Retinal pigment epithelial cell (primary cell): ENCODE data around the gene NPC2.
A peak's percentile ranks its signal among the peaks of the same experiment; 100 is the strongest.
"Not testable (repeated sequence)": the region's sequence is repeated elsewhere in the genome, so short reads cannot be mapped to it uniquely, and the experiment has no call there.

Experiments used
- DNase-seq: peaks from one replicate; pipeline ENCODE4 v3.0.0-alpha.2; 2010; ENCODE audit warnings: low read depth
- H3K4me3 ChIP-seq: 2 replicates; pipeline ENCODE4 v1.5.1; 2011; ENCODE audit warnings: mild to moderate bottlenecking, low read length, control low read depth, moderate library complexity
- CTCF ChIP-seq: conservative IDR thresholded peaks from 2 replicates; pipeline ENCODE4 v1.5.1; 2011; ENCODE audit warnings: low read depth, low read length, control low read depth, inconsistent platforms

NPC2 gene

DNA sequence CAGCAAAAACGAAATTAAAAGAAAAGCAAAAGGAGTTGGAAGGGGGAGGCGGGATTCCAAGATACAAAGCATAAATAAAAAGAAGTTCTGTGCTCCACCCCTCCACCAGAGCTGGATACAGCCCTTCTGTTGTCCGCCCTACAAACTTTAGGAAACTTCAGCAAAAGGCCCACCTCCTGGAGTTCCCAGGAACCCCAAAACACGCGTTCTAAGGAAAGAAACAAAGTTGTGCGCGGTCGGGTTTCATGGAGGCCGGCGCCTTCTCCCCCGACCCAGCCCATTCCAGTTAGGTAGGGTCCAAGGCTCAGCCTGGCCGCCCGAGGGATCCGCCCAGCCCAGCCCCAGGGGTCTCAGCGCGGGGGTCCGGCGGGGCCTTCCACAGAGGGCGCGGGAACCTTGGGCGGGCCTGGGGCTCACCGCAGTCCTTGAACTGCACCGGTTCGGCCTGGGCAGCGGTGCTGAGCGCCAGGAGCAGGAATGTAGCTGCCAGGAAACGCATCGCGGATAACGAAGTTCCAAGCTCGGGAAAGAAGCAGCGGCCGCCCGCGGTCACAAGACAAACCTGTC is at the start of gene NPC2:
TSS of gene NPC2 (minus strand) at position 530 of the 567 bp plus-strand sequence. CDS start at position 499, 31 bp downstream.
- H3K4me3 ChIP-seq: peak within 1 kb of the TSS; percentile 99
- no peak for TF ChIP-seq CTCF
- DNase-seq: no peak

DNA sequence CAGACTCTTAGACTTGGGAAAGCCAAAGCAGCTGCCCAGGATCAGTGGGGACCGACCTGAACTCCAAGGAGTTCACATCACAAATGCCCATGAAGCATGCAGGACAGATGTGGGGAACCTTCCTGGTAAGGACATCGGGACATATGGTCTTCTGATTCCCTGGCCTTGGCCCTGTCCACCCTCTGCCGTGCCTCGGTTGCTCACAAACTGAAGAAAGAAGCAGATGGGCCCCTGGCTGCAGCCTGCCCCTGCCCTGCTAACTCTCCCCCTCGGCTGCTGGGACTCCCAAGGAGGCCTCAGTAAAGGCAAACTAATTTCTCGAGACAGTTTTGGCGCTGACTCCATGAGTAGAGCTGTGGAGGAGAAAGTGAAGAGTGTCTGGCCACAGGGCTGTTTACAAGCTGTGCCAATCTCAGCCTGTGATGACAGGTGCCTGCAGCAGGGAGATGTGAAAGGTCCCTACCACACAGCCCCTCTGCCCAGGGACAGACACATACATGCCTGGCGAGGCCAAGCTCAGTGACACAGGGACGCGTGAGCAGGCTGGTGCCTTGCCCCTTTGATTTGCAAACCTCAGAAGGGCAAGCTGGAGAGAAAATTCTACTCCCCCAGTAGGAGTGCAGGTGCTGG is 49.1 kb upstream of the NPC2 start:
- no peak overlapping the region for H3K4me3 ChIP-seq
- no peak for DNase-seq
- no peak for TF ChIP-seq CTCF

- no peak for TF ChIP-seq CTCF
- no peak overlapping the region for H3K4me3 ChIP-seq
- DNase-seq: no peak
These were observed 48.1 kb upstream of the NPC2 start for GRCh38 chr14:74541225-74541624.

DNA sequence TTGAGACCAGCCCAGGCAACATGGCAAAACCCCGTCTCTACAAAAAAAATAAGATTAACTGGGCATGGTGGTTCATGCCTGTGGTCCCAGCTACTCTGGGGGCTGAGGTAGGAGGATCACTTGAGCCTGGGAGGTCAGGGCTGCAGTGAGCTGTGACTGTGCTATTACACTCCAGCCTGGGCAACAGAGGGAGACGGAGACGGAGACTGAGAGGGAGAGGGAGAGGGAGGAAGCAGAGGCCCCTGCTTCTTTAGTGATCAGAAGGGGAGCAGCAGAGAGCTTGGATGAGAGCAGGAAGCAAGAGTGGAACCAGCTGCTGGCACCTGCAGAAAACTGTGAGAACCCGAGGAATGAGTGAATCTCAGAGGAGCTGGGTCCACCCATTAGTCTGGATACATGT is 46.4 kb upstream of the NPC2 start:
- H3K4me3 ChIP-seq: no peak overlapping the region
- no peak for TF ChIP-seq CTCF
- DNase-seq: no peak

DNA sequence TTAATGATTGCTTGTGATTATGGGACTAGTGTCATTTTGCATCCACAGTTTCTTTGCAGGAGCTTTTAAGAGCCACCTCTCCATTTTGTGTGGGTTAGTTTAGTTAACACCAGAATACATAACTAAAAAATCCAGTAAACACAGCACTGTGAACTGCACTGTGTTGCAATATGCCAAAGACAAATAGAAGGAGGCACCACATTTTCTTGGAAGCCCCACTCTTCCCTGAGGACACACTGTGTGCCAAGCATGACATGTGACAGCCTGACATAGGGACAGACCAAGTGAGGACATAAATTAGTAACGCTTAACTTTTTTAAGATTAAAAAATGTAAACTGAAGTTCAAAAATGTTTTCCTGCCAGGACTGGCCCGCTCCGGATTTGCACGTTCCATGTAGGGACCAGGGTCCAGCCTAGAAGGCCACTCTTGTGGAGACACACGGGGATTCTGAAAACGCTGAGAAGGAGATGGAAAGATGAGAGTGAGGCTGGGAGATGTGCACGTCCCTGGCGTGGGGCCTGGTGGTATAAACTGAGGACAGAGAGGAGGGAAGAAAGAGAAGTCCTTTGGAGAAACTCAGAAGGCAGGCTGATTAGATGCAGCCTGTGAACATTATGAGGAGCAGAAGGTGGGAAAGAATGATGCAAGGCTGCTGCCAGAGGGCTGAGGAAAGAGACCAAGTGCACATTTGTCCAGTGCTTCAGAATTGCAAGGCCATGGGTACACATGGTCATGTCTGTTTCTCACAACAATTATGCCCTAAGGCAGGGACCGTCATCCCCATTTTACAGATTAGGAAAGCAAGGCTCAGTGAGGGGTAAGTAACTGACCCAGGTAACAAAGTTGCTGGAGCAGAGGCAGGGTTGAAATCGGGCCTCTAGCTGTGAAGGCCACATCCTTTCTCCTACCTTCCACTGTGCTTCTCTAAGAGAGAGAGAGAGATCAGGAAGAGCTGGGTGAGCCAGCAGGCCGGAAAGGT is 45.6 kb upstream of the NPC2 start:
- no peak for TF ChIP-seq CTCF
- no peak overlapping the region for H3K4me3 ChIP-seq
- no peak for DNase-seq

DNA sequence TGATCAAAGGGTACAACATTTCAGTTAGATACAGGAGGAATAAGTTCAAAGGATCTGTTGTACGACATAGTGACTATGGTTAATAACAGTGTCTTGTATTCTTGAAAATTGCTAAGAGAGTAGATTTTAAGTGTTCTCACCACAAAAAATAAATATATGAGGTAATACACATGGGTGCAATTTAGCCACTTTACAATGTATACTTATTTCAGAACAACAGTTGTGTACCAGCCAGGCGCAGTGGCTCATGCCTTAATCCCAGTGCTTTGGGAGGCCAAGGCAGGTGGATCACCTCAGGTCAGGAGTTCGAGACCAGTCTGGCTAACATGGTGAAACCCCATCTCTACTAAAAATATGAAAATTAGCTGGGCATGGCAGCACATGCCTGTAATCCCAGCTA is 43.2 kb upstream of the NPC2 start:
- not testable (repeated sequence) for DNase-seq, H3K4me3 ChIP-seq

DNA sequence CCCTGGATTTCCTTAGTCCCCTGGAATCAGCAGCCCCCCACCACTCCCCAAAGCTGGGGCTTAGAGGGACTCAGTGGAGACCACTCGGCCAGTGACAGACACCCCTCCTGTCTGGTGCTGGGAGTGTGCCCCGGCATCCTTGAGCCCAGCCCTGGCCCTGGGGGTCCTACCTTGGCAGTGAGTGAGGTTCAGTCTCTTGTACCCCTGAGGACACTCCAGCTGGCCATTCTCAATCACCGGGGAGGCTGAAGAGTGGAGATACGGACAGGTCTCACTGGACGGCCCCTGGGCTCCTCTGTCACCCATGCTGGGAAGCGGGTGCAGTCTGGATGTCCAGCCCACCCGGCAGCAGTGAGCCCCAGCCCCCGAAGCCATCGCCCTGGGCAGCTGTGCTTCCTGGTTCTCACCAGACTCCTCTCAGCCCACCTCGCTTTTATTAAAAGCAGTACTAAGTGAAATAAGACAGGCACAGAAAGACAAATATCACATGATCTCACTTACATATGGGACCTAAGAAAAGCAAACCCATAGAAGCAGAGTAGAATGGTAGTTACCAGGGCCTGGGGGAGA is 42.7 kb upstream of the NPC2 start:
- no peak overlapping the region for H3K4me3 ChIP-seq

More for the DNA sequence above, 42.7 kb upstream of the NPC2 start:
- TF ChIP-seq CTCF: no peak
- no peak for DNase-seq
